NCI-H446 (cell line): ENCODE measurements around the gene CYP1A2.
"Not testable (repeated sequence)": the region's sequence is repeated elsewhere in the genome, so short reads cannot be mapped to it uniquely, and the experiment has no call there.

Experiments
- DNase-seq, 2 experiments: peaks; one replicate each; lab custom pipeline; 2025; lab: John Stamatoyannopoulos, UW

CYP1A2 gene

DNA sequence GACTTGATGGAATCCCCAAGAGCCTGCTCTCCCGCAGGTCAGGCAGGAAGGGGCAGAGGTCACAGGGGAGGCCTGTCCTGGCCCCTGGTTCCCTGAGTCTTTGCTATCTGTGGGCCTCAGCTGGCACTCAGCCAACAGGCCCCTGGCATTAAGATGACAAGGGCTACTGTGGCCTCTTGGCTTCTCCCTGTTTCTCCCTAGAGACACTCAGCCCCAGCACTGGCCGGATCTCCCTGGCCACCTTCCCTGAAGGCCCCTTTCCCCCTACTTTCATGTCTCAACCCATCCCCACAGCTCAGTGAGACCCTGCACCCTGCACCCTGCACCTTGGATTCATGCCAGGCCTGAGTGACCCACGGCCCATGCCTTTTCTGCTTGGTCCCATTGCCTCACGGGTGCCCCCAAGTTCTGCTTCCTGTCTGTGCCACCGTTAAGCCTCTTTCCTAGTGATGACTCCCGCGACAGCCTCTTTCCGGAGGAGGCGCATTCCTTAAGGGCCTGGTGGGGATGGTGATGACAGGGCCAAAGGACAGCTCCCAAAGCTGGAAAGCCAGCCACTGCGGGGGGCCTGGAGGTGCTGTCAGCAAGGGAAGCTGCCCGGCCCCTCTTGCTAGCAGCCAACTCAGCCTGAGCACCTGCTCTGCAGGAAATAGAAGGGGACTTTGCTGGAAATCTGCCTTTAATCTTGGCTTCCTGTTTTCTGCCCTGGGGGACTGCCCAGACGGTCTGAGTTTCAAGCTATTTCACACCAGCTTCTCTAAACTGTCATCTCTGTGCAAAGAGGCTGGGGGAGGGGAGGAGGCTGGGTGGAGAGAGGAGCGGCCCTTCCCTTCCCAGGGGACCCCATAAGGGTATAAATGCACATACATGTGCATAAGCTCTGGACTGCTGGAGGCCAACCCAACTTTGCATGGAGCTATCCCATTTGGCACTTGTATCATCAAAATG, 28.4 kb downstream of the CYP1A2 start:
- no peak for DNase-seq

DNA sequence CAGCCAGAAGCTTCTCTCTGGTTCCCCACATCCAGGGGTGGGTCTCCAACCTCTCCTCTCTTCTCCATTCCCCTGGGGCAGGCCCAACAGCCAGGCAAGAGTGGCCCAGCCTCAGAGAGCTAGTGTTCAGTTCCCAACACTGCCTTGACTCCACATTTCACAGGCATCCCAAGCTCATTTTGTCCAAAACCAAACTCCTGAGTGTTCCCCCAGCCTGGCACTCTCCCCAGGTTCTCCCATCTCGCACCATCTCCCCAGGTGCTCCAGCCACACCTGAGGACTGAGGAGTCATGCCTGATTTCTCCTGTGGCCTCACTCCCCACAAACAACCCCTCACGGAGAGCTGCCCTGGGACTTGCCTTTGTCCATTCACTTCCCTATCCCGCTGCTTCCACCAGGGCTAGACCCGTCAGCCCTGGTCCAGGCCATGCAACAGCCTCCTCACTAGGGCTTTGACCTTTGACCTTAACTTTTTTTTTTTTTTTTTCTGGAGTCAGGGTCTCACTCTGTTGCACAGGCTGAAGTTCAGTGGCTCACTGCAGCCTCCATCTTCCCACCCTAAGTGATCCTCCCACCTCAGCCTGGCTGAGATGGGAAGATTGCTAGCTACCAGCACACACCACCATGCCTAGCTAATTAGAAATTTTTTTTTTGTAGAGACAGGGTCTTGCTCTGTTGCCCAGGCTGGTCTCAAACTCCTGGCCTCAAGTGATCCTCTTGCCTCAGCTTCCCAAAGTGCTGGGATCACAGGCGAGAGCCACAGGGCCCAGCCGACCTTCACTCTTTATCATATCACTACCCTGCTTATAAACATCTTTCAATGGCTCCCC, 29.3 kb downstream of the CYP1A2 start:
- DNase-seq, result no peak

GRCh38 chr15:74778599-74778970, 29.9 kb downstream of the CYP1A2 start:
- DNase-seq, result no peak

DNA sequence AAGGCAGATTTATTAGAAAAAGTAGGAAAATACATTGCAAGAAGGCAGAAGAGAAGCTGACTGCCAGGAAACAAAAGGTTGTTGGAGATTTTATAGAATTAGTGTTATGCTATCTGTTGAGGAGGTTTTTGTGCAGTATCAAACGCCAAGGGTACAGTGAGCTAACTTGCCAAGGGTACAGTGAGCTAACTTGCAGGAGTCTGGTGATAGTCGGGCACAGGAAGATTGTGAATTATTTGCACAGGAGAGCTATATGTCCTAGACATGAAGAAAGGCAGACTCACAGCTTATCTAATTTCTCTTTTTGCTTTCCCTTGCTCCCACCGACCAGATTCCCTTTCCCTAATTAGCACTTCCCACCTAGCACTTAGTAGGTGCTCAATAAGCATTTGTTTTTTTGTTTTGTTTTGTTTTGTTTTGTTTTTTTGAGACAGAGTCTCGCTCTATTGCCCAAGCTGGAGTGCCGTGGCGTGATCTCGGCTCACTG, 30.6 kb downstream of the CYP1A2 start:
- no peak for DNase-seq

DNA sequence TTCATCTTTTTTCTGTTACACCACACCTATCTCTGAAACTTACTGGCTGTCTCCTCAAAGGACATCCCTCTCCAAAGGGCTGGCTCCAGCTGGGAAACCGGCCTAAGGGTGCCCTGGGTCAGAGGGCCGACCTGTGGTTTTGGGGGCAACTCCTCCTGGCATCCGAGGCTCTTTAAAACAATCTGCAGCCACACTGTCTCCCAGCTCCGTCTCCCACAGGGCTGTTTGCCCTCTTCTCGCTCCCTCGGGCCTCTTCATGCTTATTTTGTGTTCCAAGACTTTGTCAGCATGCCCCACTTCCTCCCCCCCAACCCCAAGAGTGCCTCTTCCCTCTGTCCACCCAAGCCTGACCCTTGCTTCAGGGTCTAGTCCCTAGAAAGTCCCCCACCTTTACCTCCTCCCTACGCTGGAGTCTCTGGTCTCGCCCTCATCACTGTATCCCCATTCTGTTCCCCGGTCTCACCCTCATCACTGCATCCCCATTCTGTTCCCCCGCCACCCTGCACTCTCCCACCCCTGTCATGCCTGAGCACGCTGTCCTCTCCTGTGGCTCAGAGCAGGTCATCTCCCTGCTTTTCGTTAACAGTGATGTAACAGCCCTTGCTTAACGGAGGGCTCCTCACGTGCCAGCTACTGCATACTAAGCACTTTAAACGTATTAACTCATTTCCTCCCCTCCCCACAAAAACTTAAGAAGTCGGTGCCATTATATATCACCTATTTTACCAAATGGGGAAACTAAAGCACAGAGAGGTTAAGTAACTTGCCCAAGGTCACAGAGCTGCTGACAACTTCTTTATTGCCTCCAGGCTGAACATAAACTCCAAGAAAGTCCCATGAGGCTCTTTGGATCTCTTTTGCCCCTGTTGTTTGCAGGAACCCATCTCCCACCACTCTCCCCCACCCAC, 32.1 kb downstream of the CYP1A2 start:
- no peak for DNase-seq

DNA sequence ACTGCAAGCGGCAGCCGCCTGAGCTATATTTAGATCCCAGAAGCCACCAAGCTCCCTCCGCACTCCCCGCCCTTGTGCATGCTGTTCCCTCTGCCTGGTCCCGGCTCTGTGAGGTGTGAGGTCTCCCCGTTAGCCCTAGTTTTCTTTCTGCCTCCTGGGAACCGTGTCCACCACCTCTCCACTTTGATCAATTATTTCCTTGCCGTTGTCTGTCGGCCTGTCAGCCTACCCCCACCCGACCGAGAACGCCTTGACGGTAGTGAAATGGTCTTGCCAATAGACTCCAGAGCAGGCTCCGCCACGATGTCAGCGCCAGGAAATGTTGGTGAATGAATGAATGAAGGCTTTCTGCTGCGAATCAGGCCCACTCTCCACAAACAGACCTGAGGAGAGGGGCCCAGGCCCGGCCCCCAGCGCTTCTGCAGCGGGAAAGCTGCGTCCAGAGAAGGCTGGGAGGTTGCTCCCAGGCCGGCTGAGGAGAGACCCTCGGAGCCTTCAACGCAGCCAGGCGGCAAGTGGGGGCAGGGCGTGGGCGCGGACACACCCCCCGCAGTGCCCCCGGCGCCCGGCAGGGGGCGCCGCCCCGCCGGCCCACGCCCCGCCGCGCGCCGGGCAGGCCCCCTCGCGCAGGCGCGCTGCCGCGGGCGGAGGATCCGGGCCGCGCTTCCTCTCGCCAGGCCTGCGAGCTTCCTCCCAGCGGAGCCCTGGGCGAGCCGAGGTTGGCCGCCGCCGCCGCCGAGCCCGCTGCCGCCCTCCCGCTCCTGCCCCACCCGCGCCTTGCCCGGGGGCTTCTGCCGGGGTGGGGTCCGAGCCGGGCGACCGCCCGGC, 33.0 kb downstream of the CYP1A2 start, which contains the start of gene CSK:
TSS of gene CSK (plus strand) at position 650 of the 828 bp plus-strand sequence. CDS start 16,218 bp downstream, outside the sequence.
- DNase-seq, result peak; percentile 13 to 70

DNA sequence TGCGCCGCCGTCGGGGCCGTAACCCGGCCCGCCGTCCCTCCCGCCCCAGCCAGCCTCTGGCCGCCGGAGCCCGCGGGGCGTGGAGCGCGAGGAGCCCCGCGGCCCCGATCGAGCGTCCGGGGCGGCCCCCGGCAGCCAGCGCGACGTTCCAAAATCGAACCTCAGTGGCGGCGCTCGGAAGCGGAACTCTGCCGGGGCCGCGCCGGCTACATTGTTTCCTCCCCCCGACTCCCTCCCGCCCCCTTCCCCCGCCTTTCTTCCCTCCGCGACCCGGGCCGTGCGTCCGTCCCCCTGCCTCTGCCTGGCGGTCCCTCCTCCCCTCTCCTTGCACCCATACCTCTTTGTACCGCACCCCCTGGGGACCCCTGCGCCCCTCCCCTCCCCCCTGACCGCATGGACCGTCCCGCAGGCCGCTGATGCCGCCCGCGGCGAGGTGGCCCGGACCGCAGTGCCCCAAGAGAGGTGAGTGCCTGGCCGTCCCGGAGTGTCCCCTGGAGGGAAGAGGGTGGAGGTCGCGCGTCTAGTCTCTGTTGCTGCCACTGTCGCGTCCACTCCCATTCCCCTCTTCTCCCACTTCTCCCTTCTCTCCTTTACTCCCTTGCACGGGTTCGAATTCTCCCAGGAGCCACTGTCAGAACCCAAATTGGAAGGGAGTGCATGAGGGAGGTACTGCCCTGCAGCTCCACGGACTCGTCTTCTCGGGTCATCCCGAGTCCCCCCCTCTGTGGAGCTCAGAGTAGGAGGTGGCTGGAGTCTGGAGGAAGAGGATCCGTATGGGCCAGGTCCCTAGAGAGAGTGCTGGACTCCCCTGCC, 33.8 kb downstream of the CYP1A2 start:
- no peak for DNase-seq

GRCh38 chr15:74783072-74783807, 34.6 kb downstream of the CYP1A2 start:
- no peak for DNase-seq

- no peak for DNase-seq
These were observed 35.1 kb downstream of the CYP1A2 start for GRCh38 chr15:74783808-74784175.

DNA sequence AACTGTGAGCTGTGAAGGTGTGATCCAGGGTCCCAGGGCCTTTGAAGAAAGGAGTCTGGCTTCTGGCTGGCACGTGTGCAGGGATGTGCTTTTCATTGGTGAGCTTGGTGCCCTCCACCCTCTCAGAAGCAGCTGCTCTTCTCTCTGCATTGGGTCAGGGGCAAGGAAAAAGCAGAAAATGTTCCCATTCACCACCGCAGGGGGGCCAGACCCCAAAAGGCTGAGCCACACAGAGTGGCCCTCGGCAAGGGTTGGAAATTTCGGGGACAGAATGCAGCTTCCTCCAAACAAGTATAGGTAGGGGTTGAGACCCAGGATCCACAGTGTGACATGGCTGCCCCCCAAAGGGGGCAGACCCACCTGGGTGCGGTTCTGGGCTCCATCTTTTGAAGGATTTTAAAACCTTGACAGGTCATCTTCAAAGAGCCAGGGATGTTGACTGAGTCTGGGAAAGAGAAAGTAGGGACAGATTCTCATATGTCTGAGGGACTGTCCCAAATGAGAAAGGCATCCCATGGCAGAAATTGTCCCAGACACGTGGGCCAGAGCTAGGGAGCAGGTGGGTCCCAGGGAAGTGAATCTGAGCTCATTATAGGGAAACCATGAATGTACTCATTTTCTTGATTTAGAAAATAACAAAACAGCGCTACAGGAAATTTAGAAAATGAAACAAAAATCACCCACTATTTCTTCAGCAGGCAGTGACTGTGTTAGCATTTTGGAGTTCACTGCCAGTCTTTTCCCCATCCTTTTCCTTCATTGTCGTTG, 36.0 kb downstream of the CYP1A2 start:
- no peak for DNase-seq

GRCh38 chr15:74785194-74786032, 36.8 kb downstream of the CYP1A2 start:
- no peak for DNase-seq

DNA sequence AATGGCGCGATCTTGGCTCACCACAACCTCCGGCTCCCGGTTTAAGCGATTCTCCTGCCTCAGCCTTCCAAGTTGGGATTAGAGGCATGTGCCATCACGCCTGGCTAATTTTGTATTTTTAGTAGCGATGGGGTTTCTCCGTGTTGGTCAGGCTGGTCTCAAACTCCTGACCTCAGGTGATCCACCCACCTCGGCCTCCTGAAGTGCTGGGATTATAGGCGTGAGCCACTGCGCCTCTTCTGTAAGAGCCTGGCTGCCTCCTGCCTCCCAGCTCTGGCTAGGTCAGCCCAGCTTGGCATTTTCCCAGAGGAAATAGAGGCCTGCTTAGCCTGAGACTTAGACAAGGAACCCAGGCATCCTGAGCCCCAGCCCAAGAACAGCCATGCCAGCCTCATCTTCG, 37.4 kb downstream of the CYP1A2 start:
- DNase-seq, result not testable (repeated sequence)

DNA sequence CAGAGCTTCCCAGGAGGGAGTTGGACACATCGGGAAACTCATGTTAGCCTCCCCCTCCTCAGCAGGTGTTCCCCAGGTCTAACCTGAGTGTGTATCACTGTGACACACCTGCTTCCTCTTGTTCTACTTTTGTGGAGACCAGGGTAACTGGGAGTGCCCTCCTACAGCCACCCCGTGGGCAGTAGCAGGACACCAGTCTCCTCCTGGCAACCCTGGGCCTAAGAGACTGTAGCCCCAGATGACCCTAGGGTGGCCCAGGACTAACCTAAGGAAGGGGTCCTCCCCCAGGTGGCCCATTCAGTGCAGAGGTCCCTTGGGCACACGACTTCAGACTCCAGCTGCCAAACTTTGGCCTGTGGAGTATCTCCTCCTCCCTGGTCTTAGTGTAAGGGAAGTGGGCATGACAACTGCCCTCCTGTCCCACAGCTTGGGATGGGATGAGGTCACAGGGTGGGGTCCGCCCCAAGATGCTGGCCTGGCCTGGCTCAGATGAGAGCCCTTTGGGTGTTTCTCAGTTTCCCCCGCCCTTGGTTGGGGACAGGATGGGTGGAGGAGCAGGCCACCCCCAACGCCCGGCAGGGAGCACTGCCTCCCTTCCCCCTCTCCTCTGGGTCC, 38.0 kb downstream of the CYP1A2 start:
- no peak for DNase-seq

- DNase-seq, result no peak
These were observed 38.8 kb downstream of the CYP1A2 start for GRCh38 chr15:74787251-74788041.

GRCh38 chr15:74788042-74788682, 39.5 kb downstream of the CYP1A2 start:
- DNase-seq, result no peak

- no peak for DNase-seq
These were observed 40.1 kb downstream of the CYP1A2 start for GRCh38 chr15:74788683-74789151.
